GM21825 (cell line): ENCODE data around the gene RASIP1.

Source experiments
- ATAC-seq: cut with Tn5 transposase; IDR thresholded peaks from one replicate; pipeline ENCODE4 v1.9.1; 2021; ENCODE audit warnings: mild to moderate bottlenecking, moderate library complexity; ENCODE audit not compliant: unreplicated experiment

The RASIP1 gene

GRCh38 chr19:48676487-48676886, 63.9 kb downstream of the RASIP1 start:
- ATAC-seq: no peak

GRCh38 chr19:48674921-48675824, 65.2 kb downstream of the RASIP1 start:
- no peak for ATAC-seq

DNA sequence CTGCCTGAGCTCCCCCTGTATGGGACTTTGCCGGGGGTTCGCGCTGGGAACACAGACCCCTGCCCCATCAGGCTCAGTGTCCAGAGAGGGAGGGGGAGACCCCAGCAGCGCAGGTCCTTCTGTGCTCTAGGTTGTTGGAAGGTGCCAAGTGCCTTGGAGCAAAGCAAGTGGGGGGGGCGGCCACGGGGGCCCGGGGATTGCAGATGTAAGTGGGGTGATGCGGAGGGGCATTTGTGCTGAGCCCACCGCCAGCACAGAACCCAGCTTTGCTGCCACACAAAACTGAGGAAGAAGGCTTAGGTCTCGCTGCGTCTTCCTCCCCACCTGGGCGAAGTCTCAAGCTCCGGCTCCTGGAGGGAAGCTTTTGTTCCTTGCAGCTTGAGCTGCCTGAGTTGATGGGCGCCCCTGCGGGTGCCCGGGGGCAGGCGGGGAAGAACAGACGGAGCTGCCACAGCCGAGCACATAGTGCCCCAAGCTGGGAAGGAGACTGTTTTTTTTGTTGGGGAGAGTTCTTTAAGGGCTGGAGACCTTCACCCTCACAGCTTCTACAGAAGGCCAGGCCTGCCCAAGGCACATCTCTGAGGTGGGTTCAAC, 66.1 kb downstream of the RASIP1 start:
- ATAC-seq: no peak

- no peak for ATAC-seq
Observed at GRCh38 chr19:48673436-48674100, 66.8 kb downstream of the RASIP1 start.

- no peak for ATAC-seq
Observed at GRCh38 chr19:48672994-48673393, 67.4 kb downstream of the RASIP1 start, which contains the start of gene NTN5. Gene NTN5, minus strand, starts transcription at chr19:48673017. Its CDS starts 2,031 bp downstream, at chr19:48670986.

- ATAC-seq: no peak
Observed at GRCh38 chr19:48671446-48671995, 68.9 kb downstream of the RASIP1 start.

DNA sequence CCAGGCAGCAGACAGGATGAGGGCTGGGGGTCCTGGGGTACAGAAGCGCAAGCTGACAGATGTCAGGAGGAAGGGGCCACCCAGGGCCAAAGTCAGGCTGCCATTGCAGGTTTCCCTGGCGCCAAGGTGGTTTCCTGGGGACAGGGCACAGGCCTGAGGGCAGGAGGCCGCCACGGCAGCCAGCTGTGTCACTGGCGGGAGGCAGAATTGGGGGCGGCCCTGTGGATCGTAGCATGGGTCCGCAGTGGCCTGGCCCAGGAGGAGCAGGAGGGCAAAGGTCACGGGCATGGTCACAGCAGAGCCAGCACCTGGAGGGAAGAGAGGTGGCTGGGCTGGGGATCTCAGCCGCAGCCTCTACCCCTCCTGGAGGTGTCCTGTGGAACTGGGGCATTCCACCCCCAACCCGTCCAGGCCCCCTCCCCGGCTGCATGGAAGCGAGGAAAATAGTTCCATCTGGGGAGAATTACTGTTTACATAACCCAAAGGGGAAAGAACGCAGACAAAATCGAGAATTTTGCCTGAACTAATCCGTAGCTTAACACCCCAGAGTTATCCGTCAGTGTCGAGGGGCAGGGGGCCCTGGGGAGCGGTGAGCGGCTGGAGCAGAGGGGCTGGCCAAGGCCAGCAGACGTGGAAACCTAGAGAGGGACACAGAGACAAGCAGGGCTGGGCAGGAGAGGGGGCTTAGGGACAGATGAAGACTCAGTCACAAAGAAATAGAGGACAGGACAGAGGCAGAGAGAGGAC, 69.5 kb downstream of the RASIP1 start:
- no peak for ATAC-seq
